H9 (cell line): Measurements from ENCODE around the gene PITPNM3. TPM values are rescaled to one million over a fixed set of nuclear protein-coding genes. Genes with fewer than 3 reads are reported as not detected.

Experiments used
- DNase-seq: peaks from one replicate; pipeline ENCODE4 v3.0.0-alpha.2; 2017
- H2AFZ ChIP-seq: one replicate; pipeline ENCODE4 v1.6.1; 2013; ENCODE audit warnings: mild to moderate bottlenecking, low read length, control low read depth, moderate library complexity
- H2AK5ac ChIP-seq: 2 replicates; pipeline ENCODE4 v1.6.1; 2013; ENCODE audit warnings: low read length, control low read depth, mixed read lengths; ENCODE audit not compliant: insufficient read length
- H2BK120ac ChIP-seq: one replicate; pipeline ENCODE4 v1.6.1; 2013; ENCODE audit warnings: low read depth, mild to moderate bottlenecking, low read length, control low read depth, inconsistent platforms; ENCODE audit not compliant: poor library complexity, severe bottlenecking
- H2BK12ac ChIP-seq: 2 replicates; pipeline ENCODE4 v1.6.1; 2013; ENCODE audit warnings: low read length, control low read depth, mixed read lengths, low read depth; ENCODE audit not compliant: insufficient read length
- H2BK15ac ChIP-seq: 2 replicates; pipeline ENCODE4 v1.6.1; 2013; ENCODE audit warnings: low read depth, low read length, control low read depth
- H2BK20ac ChIP-seq: one replicate; pipeline ENCODE4 v1.6.1; 2013; ENCODE audit warnings: low read depth, mild to moderate bottlenecking, low read length, control low read depth, inconsistent platforms; ENCODE audit not compliant: poor library complexity, severe bottlenecking
- H2BK5ac ChIP-seq: 2 replicates; pipeline ENCODE4 v1.6.1; 2013; ENCODE audit warnings: low read length, control low read depth, mixed read lengths; ENCODE audit not compliant: insufficient read length
- H3K14ac ChIP-seq: 2 replicates; pipeline ENCODE4 v1.6.1; 2013; ENCODE audit warnings: low read length, control low read depth; ENCODE audit not compliant: insufficient read depth
- H3K18ac ChIP-seq: 2 replicates; pipeline ENCODE4 v1.6.1; 2013; ENCODE audit warnings: low read depth, mild to moderate bottlenecking, mixed read lengths, low read length, control low read depth; ENCODE audit not compliant: insufficient read length
- H3K23ac ChIP-seq: 2 replicates; pipeline ENCODE4 v1.6.1; 2013; ENCODE audit warnings: low read length, control low read depth, mixed read lengths, low read depth; ENCODE audit not compliant: insufficient read length
- H3K23me2 ChIP-seq: 2 replicates; pipeline ENCODE4 v1.6.1; 2013; ENCODE audit warnings: low read depth, mild to moderate bottlenecking, mixed read lengths, low read length, control low read depth; ENCODE audit not compliant: insufficient read length, poor library complexity, severe bottlenecking
- H3K27ac ChIP-seq: 2 replicates; pipeline ENCODE4 v1.5.1; 2013; ENCODE audit warnings: low read length, control low read depth, mixed read lengths, low read depth; ENCODE audit not compliant: insufficient read length
- H3K27me3 ChIP-seq: 2 replicates; pipeline ENCODE4 v1.6.1; 2013; ENCODE audit warnings: low read length, control low read depth, inconsistent platforms; ENCODE audit not compliant: insufficient read depth
- H3K4ac ChIP-seq: 2 replicates; pipeline ENCODE4 v1.6.1; 2013; ENCODE audit warnings: low read depth, mild to moderate bottlenecking, control low read depth, inconsistent platforms, low read length, moderate library complexity
- H3K4me1 ChIP-seq: 2 replicates; pipeline ENCODE4 v1.6.1; 2013; ENCODE audit warnings: low read length, control low read depth, inconsistent platforms; ENCODE audit not compliant: insufficient read depth
- H3K4me2 ChIP-seq: 2 replicates; pipeline ENCODE4 v1.6.1; 2013; ENCODE audit warnings: low read length, control low read depth, mixed read lengths; ENCODE audit not compliant: insufficient read length, insufficient read depth
- H3K56ac ChIP-seq: 2 replicates; pipeline ENCODE4 v1.6.1; 2013; ENCODE audit warnings: low read depth, mild to moderate bottlenecking, mixed read lengths, low read length, control low read depth; ENCODE audit not compliant: insufficient read length
- H3K79me1 ChIP-seq: 2 replicates; pipeline ENCODE4 v1.6.1; 2013; ENCODE audit warnings: low read depth, mild to moderate bottlenecking, moderate library complexity, low read length, control low read depth, inconsistent platforms; ENCODE audit not compliant: insufficient read depth, poor library complexity, severe bottlenecking
- H3K79me2 ChIP-seq: 2 replicates; pipeline ENCODE4 v1.6.1; 2013; ENCODE audit warnings: low read length, control low read depth, inconsistent platforms; ENCODE audit not compliant: insufficient read depth
- H3K9ac ChIP-seq: 2 replicates; pipeline ENCODE4 v1.6.1; 2013; ENCODE audit warnings: low read length, control low read depth, mixed read lengths; ENCODE audit not compliant: insufficient read length; ENCODE audit errors: extremely low read depth
- H3K9me3 ChIP-seq: one replicate; pipeline ENCODE4 v1.6.1; 2013; ENCODE audit warnings: low read depth, low read length, inconsistent platforms; ENCODE audit not compliant: control insufficient read depth
- H3T11ph ChIP-seq: one replicate; pipeline ENCODE4 v1.6.1; 2013; ENCODE audit warnings: mild to moderate bottlenecking, low read length, control low read depth, inconsistent platforms
- H4K20me1 ChIP-seq: one replicate; pipeline ENCODE4 v1.6.1; 2013; ENCODE audit not compliant: control insufficient read depth, insufficient read length, insufficient read depth
- H4K5ac ChIP-seq: 2 replicates; pipeline ENCODE4 v1.6.1; 2013; ENCODE audit warnings: low read depth, mild to moderate bottlenecking, mixed read lengths, low read length, control low read depth; ENCODE audit not compliant: insufficient read length
- H4K8ac ChIP-seq: replicated peaks from 2 replicates; pipeline ENCODE4 v1.6.1; 2013; ENCODE audit warnings: low read length, control low read depth, mixed read lengths, low read depth; ENCODE audit not compliant: insufficient read length
- H4K91ac ChIP-seq: 2 replicates; pipeline ENCODE4 v1.6.1; 2013; ENCODE audit warnings: low read depth, mild to moderate bottlenecking, moderate library complexity, mixed read lengths, low read length, control low read depth; ENCODE audit not compliant: insufficient read length
- H3K27ac Mint-ChIP-seq, 3 experiments: 2 replicates in 2 of 3; 3 replicates in 1 of 3; pipeline ENCODE4 v1.8.0; 2020 to 2021; ENCODE audit warnings: mixed read lengths in 3 of 3, mild to moderate bottlenecking in 1 of 3, moderate library complexity in 1 of 3
- H3K27me3 Mint-ChIP-seq: 2 replicates; pipeline ENCODE4 v1.8.0; 2021; ENCODE audit warnings: low read depth, mild to moderate bottlenecking, moderate library complexity, mixed read lengths
- H3K36me3 Mint-ChIP-seq, 3 experiments: 2 replicates in 2 of 3; 3 replicates in 1 of 3; pipeline ENCODE4 v1.8.0; 2020 to 2021; ENCODE audit warnings: low read depth in 3 of 3, mixed read lengths in 3 of 3; ENCODE audit not compliant: insufficient read depth in 1 of 3
- H3K4me1 Mint-ChIP-seq, 2 experiments: 2 replicates each; pipeline ENCODE4 v1.8.0; 2020; ENCODE audit warnings: mixed read lengths in 2 of 2
- H3K4me3 Mint-ChIP-seq, 2 experiments: 2 replicates in 1 of 2; 3 replicates in 1 of 2; pipeline ENCODE4 v1.8.0; 2020 to 2021; ENCODE audit warnings: mild to moderate bottlenecking in 2 of 2, mixed read lengths in 2 of 2, moderate library complexity in 1 of 2
- H3K9me3 Mint-ChIP-seq, 2 experiments: 2 replicates in 1 of 2; 3 replicates in 1 of 2; pipeline ENCODE4 v1.8.0; 2020; ENCODE audit warnings: mild to moderate bottlenecking in 2 of 2, mixed read lengths in 2 of 2, moderate library complexity in 1 of 2
- WGBS: extraction: QIAGEN DNeasy Blood & Tissue Kit; methylation state at CpG from one replicate; pipeline ENCODE4 v1.1.7; 2013; ENCODE audit warnings: missing lambda C conversion rate, low lambda C conversion rate, mixed read lengths; ENCODE audit not compliant: insufficient read length; ENCODE audit errors: extremely low coverage; 5-methylcytosine and 5-hydroxymethylcytosine counted together
- total RNA-seq: library from RNA; stranded (reverse); gene quantifications from 2 replicates; pipeline ENCODE4 v1.2.1, GENCODE V29; 2021
- TF ChIP-seq, protein P1 (sequence below): fragments of 200-600 bp; sonication (generic); conservative IDR thresholded peaks from 3 replicates; pipeline ENCODE4 v1.8.0; 2021; ENCODE audit warnings: antibody characterized with exemption, mild to moderate bottlenecking

The PITPNM3 gene
- total RNA-seq, 1 experiment from 2014 or later, result 3.4 TPM

DNA sequence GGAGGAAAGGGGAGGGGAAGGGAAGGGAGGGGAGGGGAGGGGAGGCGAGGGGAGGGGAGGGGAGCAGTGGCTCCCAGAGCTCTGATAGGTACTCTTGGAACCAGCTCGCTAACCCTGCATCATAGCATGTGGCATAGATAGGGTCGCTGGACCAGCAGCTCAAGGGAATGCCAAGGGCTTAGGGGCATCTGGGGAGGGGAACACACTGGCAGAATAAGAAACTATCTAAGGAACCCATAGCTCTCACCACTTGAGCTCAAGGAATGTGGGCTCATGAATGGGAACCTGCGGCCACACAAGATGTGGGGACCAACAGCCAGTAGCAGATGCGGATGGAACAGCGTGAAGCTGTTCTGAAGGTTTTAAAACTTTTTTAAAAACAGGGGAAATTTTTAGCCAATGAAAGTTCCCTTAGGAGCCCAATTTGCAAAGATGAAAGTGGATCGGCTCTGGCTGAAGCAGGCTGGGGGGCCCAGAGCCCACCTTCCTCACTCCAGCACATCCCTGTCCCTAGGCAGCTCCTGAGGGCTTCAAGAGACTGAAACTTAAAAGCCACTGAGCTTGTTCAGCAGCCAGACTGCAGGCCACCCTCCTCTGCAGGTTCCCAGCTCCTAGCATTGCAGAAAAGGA, 65.2 kb downstream of the PITPNM3 start:
- Histone ChIP-seq H2AK5ac (no peak overlapping the region), H3K79me2 (no peaks in the 10 kb centered on the region), H3K27ac (no peak overlapping the region), H3K9ac (no peak overlapping the region), H3T11ph (no peak overlapping the region), H2BK5ac (no peak overlapping the region), H2BK20ac (no peak overlapping the region), H2BK120ac (no peak overlapping the region), H3K9me3 (no peaks in the 10 kb centered on the region), H2BK12ac (no peak overlapping the region), H3K56ac (no peak overlapping the region), H2BK15ac (no peak overlapping the region), H2AFZ (no peak overlapping the region), H4K5ac (no peak overlapping the region), H3K27me3 (no peaks in the 10 kb centered on the region), H4K20me1 (no peaks in the 10 kb centered on the region), H4K91ac (no peak overlapping the region), H3K79me1 (no peaks in the 10 kb centered on the region), H3K4me1 (peaks cover 6% of the 10 kb centered on the region; the same call in 1 of the 2 replicates), H3K4ac (no peak overlapping the region), H3K4me2 (no peak overlapping the region), H3K14ac (no peak overlapping the region), H3K18ac (no peak overlapping the region), H3K23me2 (peaks cover 3% of the 10 kb centered on the region), H3K23ac (no peak overlapping the region), H4K8ac (no peak overlapping the region)
- WGBS, result no CpG with 5 or more reads among the region's 7 CpGs
- Mint-ChIP-seq H3K4me1 (peaks cover 60 to 69% of the 10 kb centered on the region in 2 experiments), H3K4me3 (no peak overlapping the region), H3K27me3 (no peaks in the 10 kb centered on the region), H3K36me3 (peaks cover 0 to 2% (median 0%) of the 10 kb centered on the region in 3 experiments; a peak in 1 of 7 replicates), H3K9me3 (no peaks in the 10 kb centered on the region; a peak in 1 of 5 replicates), H3K27ac (peak overlapping the region in 2 of 3 experiments; percentile 36 to 70; a peak in 3 of 7 replicates)
- peak; percentile 74 for DNase-seq
- TF ChIP-seq, protein P1, sequence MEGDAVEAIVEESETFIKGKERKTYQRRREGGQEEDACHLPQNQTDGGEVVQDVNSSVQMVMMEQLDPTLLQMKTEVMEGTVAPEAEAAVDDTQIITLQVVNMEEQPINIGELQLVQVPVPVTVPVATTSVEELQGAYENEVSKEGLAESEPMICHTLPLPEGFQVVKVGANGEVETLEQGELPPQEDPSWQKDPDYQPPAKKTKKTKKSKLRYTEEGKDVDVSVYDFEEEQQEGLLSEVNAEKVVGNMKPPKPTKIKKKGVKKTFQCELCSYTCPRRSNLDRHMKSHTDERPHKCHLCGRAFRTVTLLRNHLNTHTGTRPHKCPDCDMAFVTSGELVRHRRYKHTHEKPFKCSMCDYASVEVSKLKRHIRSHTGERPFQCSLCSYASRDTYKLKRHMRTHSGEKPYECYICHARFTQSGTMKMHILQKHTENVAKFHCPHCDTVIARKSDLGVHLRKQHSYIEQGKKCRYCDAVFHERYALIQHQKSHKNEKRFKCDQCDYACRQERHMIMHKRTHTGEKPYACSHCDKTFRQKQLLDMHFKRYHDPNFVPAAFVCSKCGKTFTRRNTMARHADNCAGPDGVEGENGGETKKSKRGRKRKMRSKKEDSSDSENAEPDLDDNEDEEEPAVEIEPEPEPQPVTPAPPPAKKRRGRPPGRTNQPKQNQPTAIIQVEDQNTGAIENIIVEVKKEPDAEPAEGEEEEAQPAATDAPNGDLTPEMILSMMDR, result no peak
